ENCODE results near the gene FBXL16. TPM values are rescaled to one million over a fixed set of nuclear protein-coding genes. Genes with fewer than 3 reads are reported as not detected.

Gene FBXL16
- total and polyA plus RNA-seq, 9 of the 15 experiments (the other 6 are each of a cell fraction or from before 2014, with no cell fraction given): 0.21 to 8.2 (median 1.7) TPM

DNA sequence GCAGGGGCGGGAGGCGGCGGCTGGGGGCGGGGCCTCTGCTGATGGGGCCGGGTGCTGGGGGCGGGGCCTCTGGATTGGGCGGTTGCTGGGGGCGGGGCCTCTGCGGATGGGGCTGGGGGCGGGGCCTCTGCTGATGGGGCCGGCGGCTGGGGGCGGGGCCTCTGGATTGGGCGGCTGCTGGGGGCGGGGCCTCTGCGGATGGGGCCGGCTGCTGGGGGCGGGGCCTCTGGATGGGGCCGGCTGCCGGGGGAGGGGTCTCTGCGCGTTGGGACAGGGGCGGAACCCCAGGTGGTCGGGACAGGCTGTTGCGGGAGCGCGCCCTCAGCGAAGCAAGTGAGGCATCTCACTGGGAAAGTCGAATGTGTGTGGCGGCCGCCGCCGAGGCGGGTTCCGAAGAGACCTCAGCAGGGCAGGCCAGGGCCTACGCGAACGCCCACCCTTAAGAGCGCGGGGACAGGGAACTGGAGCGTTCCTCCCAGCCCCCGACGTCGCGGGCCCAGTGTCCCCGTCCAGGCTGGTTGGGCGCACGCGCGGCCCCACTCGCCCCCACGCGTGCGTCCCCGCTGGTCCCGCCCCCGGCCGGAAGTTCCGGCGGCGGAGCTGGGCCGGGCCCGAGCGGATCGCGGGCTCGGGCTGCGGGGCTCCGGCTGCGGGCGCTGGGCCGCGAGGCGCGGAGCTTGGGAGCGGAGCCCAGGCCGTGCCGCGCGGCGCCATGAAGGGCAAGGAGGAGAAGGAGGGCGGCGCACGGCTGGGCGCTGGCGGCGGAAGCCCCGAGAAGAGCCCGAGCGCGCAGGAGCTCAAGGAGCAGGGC lies 25.6 kb downstream of the FBXL16 start, which contains the start of gene STUB1 (continued):
- no peak for TF ChIP-seq CC2D1A (IDR thresholded peaks at IDR 0.05)
- 0 out of 2 replicates have a peak, but pooled peaks have one; percentile 23 for TF ChIP-seq ZNF431 (CRISPR knock-in tag; IDR thresholded peaks at IDR 0.05)
- TF ChIP-seq, protein P1, sequence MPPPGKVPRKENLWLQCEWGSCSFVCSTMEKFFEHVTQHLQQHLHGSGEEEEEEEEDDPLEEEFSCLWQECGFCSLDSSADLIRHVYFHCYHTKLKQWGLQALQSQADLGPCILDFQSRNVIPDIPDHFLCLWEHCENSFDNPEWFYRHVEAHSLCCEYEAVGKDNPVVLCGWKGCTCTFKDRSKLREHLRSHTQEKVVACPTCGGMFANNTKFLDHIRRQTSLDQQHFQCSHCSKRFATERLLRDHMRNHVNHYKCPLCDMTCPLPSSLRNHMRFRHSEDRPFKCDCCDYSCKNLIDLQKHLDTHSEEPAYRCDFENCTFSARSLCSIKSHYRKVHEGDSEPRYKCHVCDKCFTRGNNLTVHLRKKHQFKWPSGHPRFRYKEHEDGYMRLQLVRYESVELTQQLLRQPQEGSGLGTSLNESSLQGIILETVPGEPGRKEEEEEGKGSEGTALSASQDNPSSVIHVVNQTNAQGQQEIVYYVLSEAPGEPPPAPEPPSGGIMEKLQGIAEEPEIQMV (tag; conservative IDR thresholded peaks at IDR 0.05; ENCODE audit: low read depth): no peak
- no peak for TF ChIP-seq ERF (CRISPR knock-in tag; IDR thresholded peaks at IDR 0.05)
- TF ChIP-seq, protein P2, sequence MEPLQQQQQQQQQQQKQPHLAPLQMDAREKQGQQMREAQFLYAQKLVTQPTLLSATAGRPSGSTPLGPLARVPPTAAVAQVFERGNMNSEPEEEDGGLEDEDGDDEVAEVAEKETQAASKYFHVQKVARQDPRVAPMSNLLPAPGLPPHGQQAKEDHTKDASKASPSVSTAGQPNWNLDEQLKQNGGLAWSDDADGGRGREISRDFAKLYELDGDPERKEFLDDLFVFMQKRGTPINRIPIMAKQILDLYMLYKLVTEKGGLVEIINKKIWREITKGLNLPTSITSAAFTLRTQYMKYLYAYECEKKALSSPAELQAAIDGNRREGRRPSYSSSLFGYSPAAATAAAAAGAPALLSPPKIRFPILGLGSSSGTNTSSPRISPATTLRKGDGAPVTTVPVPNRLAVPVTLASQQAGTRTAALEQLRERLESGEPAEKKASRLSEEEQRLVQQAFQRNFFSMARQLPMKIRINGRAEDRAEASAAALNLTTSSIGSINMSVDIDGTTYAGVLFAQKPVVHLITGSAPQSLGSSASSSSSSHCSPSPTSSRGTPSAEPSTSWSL (CRISPR knock-in tag; IDR thresholded peaks at IDR 0.05; ENCODE audit: borderline replicate concordance): no peak

Data from K562 (cell line).